Endometrium (tissue), 2 donors: ENCODE data around the gene PROCA1.
"Not testable (repeated sequence)": the region's sequence is repeated elsewhere in the genome, so short reads cannot be mapped to it uniquely, and the experiment has no call there.

Source experiments
- FAIRE-seq: peaks from 2 replicates; lab custom pipeline; 2012; peaks lifted over from hg19 to GRCh38; lab: Jason Lieb, UNC
- donor health status: control.
- donor health status: control.

The PROCA1 gene

DNA sequence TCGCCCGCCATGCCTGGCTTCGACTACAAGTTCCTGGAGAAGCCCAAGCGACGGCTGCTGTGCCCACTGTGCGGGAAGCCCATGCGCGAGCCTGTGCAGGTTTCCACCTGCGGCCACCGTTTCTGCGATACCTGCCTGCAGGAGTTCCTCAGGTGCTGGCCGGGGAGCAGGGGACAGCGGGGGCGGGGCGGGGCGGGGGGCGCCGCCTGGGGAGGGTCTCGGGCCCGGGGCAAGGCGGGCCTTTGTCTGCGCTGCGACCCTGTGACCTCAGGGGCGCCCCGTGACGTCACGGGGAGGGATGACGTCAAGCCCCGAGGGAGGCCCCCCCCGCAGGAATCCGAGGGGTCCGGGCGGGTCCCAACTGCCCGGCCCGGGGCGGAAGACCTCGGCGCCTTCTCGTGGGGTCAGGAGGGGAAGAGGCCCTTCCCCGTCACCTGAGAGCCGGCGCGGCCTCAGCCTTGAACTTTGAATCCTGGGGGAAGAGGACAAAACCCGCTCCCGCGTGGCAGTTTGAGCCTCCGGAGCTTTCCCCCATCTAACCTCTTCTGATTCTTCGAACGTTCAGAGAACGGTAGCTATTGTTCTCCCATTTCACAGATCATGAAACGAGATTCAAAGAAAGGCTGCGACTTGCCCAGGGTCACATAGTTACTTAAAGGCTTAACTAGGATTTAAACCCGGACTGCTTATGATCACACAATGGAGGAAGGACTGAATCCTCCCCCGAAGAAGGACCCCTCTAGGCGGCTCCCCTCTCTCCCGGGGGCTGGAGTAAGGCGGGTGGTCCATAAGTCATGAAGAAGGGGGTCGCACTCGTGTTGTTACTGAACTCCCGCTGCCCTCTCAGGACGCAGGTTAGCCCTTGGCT lies 32.6 kb upstream of the PROCA1 start:
- FAIRE-seq = no peak

DNA sequence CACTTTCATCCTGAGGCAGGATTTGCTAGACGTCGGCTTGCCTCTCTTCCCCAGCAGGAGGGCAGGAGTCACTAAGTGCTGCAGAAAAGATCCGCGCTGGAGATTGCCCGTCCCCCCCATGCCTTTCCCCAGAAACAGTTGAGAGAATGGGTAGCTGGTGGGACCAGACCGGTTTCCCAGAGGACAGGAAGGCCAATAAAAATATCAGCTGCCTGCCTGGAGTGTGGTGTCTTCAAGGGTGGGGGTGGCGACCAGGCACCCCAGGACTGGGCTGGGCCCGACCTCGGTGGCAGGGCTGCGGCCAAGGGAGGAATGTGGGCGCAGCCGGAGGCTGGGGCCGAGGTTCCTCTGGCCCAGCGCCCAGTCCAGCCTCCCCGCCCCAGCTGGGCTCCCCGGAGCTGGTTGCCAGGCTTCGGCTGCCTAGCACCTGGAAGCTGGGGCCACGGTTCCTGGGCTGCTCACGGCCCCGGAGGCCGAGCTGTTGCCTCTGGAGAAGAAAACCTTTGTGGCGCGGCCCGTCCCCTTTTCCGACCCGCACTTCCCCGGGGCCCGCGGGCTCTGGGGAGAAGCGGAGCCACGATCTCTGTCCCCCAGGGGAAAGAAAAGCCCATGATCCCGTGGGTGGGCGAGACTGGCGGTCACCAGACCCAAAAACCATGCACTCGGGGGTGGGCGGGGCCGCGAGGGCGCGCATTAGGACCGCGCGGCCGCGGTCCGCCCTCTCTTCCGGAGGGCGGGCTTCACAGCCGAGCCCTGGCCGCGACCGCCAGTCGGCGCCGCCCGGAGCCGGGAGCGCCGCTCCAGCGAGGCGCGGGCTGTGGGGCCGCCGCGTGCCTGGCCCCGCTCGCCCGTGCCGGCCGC lies 31.8 kb upstream of the PROCA1 start, which contains the start of gene TRAF4:
Gene TRAF4, plus strand, starts transcription at position 769 of the 861 bp plus-strand sequence. CDS start 102 bp downstream, outside the sequence.
- FAIRE-seq = no peak

DNA sequence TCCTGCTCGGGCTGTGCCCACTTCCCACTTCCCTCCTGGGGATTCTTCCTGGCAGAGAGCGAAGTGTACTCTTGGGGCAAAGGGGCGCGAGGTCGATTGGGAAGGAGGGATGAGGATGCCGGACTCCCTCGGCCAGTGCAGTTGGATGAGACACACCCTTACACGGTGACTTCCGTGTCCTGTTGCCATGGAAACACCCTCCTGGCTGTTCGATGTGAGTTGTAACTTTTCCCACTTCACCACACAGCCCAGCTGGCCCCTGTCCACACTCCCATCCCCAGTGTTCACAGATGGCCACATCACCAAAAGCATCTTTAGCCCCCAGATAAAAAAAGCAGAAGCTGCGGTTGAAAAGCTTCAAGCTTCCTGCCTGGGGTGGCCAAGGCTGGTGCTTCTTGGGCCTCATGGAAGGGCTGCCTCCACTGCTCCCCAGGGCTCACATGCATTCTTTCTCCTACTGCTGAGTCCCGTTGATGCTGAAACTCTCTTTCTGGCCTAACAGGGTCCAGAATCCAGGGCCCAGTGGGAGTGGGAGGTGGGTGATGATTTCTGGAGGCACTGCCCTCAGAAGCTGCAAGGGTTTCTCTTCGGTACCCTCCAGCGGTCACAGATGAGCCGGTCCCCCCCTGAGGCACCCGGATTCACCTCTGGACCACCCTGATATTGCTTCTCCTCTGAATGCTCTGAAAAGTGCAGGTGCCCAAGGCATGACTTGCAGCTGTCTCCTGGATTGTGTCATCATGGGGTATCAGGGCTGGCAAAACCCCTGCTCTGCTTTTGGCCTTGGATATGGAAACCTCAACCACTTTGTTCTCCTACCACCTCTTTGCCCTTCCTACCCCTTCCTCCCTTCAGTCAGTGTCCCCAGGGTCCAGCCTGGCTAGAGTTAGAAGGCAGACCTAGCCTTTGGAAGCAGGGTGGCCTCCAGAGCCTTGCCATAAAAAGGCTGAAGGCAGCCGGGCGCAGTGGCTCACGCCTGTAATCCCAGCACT lies 30.0 kb upstream of the PROCA1 start:
- no peak for FAIRE-seq

GRCh38 chr17:28740406-28741357 lies 29.0 kb upstream of the PROCA1 start:
- FAIRE-seq = no peak

DNA sequence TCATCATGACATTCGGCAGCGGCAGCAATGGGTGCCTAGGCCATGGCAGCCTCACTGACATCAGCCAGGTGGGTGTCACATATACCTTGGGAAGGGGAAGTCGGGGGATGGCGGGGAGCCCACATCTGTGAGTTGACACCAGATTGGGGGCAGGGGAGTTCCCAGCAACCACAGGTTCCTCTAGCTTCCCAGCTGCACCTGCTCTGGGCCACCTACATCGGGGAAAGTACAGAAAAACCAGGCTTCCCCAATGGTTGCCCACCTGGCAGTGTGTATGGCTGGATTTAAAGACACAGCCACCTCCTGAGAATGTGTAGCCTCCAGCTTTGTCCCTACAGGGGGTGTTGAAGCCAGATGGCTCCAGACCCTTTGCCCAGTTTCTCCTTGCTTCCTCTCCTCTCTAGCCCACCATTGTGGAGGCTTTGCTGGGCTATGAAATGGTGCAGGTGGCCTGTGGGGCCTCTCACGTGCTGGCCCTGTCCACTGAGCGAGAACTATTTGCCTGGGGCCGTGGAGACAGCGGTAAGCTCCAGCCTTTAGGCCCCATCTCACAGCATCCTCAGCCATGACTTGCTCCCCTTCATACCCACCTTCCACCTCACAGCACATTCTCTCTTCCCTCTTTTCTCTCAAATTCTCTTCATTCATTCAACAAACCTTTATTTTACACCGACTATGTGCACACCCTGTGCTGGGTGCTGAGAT lies 27.1 kb upstream of the PROCA1 start:
- no peak for FAIRE-seq

GRCh38 chr17:28737770-28738679 lies 26.3 kb upstream of the PROCA1 start:
- no peak for FAIRE-seq

GRCh38 chr17:28737316-28737715 lies 25.6 kb upstream of the PROCA1 start:
- FAIRE-seq = no peak

GRCh38 chr17:28735913-28736769 lies 24.5 kb upstream of the PROCA1 start:
- not testable (repeated sequence) for FAIRE-seq

DNA sequence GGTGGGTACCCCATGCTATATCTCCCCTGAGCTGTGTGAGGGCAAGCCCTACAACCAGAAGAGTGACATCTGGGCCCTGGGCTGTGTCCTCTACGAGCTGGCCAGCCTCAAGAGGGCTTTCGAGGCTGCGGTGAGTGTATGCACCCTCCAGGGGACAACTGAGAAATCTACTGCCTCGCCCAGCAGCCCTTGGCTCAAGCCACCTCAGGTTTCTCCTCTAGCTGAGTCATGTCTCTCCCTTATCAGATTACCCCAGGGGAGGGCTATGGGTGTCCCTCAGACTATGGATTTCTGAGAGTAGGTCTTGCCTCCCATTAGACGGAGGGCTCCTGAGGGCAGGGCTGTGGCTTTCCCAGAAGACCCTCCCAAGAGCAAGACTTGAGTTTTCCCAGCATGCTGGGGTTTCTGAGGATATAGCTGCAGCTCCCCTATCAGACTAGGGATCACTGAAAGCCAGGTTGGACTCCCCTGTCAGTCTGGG lies 23.6 kb upstream of the PROCA1 start:
- no peak for FAIRE-seq

- FAIRE-seq = no peak
These were observed 23.1 kb upstream of the PROCA1 start for GRCh38 chr17:28734712-28735241.

DNA sequence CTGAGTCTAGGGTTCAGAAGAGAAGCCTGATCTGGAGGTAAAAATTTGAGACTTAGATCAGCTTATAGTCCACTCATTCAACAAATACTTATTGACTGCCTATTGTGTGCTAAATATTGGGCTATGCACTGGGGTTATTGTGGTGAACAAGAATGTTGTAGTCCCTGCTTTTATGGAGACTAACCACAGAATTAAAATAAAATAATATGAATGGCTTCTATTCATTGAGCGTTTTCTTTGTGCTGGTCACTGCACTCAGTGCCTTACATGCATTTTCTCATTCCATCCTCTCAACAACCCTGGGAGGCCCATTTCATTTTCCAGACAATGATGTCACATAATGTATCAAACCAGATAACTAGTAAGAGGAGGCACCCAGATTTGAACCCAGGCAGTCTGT lies 21.7 kb upstream of the PROCA1 start:
- no peak for FAIRE-seq

- FAIRE-seq = no peak
These were observed 18.3 kb upstream of the PROCA1 start for GRCh38 chr17:28729950-28730330.

GRCh38 chr17:28728364-28729200 lies 16.9 kb upstream of the PROCA1 start, which contains the start of gene NEK8:
Gene NEK8 (plus strand): TSS chr17:28728788. CDS start chr17:28728814, 26 bp downstream.
- FAIRE-seq = peak; percentile 60

DNA sequence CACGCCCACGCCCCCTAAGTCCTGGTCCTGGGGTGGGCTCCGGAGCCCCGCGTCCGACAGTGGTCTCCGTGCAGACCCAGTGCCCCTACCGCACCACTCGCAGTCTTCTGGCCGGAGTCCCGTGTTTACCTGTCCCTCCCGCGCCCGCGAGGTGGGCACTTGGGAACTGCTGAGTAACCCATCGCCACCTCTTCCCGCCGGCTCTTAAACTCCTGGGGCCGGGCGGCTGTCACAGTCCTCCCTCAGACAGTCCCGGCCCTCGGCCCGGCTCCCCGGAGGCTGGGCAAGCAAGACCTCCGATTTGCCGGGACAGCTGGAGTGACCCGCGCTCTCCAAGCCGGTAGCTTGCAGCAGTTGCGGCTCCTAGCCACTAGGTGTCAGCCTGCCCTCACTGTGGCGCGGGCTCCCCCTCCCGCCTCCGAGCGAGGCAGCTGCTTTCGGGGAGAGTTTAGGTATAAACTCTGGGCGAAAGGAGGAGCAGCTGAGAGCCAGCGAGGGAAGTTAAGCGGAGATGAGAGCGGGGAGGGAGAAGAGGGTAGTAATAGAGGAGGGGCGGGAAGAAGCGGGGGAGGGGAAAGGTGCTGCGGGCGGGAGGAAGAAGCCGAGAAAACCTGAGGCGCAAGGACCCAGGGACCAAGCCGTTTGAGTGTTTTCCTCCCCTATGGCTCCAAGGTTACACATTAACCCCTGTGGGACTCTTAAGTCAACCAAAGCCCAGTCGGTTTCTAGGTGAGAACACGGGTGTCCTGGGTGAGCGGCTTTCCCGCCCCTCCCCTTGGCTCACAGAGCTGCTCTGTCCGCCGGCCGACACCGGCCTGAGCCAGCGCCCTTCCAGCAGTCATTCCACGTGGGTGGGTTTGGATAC lies 15.2 kb upstream of the PROCA1 start:
- peak; percentile 18 for FAIRE-seq

DNA sequence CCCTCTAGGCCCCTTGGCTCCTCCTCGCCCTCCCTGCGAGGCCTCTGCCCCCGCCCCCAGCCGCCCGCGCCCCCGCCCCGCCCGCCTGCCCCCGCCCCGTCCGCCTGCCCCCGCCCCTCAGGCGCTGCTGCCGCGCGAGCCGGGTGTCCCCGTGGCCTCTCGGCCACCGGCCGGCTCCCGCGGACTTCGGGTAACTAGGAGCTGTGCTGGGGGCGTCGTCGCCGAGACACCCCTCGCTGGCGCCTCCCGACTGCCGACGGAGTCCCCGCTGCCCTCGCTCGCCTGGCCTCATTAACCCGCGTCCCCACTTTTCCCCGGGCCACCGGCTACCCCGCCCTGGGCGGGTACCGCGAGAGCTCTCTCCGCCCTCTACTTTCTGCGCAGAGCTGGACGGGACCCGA lies 14.5 kb upstream of the PROCA1 start, which contains the start of gene TLCD1:
Gene TLCD1, minus strand, starts transcription at position 8 of the 401 bp plus-strand sequence. CDS start 136 bp downstream, outside the sequence.
- no peak for FAIRE-seq
